Measurements from ENCODE around the gene OR52B2.

Gene OR52B2

DNA sequence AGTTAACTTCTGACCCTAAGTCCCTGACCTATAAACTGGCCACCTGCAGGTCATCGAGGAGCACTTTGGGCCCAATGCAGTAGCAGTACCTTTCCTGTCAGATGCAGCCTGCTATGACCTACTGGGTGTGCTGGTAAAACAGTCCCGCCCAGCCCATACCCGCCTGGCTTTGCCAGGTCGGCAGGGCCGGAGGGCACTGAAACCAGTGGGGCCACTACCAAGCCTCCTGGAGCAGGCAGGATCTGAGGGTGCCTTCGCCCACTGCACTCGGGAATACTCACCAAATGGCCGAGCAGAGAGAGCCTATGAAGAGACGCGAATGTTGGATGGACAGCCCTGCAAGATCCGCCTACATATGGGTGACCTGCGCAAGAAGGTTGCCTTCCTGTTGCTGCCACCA lies 39.7 kb upstream of the OR52B2 start:
- Histone ChIP-seq H3F3A (ENCODE audit: control insufficient read depth, insufficient read depth) (no peaks in the 10 kb centered on the region), H3K9me3 (ENCODE audit: control insufficient read depth, insufficient read depth, low read length) (no peaks in the 10 kb centered on the region), H3K27ac (ENCODE audit: low read depth, low read length) (no peak overlapping the region), H3K4me2 (ENCODE audit: low read length) (no peak overlapping the region), H3K27me3 (ENCODE audit: control insufficient read depth, low read length) (no peaks in the 10 kb centered on the region), H3K4me3 (ENCODE audit: low read length) (no peak overlapping the region), H4K20me1 (ENCODE audit: control insufficient read depth, insufficient read depth, low read depth, low read length) (no peaks in the 10 kb centered on the region), H3K79me2 (ENCODE audit: control insufficient read depth, low read length) (no peaks in the 10 kb centered on the region), H3K9me2 (replicated peaks; ENCODE audit: control insufficient read depth, low read length) (no peaks in the 10 kb centered on the region), H3K36me3 (ENCODE audit: control insufficient read depth, low read length) (peaks cover 30% of the 10 kb centered on the region), H3K4me1 (ENCODE audit: control insufficient read depth, low read length) (no peaks in the 10 kb centered on the region)
- TF ChIP-seq, protein P1, sequence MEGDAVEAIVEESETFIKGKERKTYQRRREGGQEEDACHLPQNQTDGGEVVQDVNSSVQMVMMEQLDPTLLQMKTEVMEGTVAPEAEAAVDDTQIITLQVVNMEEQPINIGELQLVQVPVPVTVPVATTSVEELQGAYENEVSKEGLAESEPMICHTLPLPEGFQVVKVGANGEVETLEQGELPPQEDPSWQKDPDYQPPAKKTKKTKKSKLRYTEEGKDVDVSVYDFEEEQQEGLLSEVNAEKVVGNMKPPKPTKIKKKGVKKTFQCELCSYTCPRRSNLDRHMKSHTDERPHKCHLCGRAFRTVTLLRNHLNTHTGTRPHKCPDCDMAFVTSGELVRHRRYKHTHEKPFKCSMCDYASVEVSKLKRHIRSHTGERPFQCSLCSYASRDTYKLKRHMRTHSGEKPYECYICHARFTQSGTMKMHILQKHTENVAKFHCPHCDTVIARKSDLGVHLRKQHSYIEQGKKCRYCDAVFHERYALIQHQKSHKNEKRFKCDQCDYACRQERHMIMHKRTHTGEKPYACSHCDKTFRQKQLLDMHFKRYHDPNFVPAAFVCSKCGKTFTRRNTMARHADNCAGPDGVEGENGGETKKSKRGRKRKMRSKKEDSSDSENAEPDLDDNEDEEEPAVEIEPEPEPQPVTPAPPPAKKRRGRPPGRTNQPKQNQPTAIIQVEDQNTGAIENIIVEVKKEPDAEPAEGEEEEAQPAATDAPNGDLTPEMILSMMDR (IDR thresholded peaks at IDR 0.05; ENCODE audit: low read depth, low read length, poor library complexity, severe bottlenecking): no peak
- TF ChIP-seq EZH2phosphoT487 (IDR thresholded peaks at IDR 0.05; ENCODE audit: borderline replicate concordance, low read length): no peak

DNA sequence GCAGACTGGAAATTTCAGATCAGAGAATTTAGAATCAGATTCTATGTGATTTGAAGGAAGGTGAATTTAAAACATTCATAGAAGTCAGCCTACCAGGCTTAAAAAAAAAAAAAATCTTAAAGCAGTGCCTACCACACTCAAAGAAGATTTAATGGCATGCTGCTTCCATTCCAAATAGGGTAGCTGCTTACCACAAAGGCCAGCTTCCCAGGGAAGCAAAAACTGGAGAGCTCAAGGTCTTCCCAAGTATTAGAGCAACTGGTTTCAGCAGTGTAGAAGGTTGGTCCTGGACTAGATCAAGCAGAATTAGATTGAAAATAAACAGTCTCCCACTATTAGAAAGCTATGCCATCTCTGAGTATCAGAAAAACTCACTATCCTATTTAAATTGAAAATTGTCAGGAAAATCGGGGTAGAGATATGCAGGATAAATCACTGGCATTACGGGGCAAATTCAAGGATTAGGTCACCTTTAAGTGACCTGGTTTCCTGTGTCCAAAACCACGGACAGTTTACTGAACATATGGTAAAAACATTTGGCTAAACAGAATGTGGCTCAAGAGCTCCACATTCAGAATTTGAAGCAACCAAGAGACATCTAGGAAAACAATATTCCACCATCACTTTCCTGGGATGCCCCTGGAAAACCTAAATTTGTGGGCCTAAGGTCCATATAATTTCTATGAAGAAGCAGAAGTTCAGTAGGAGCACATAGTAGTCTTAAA lies 36.5 kb upstream of the OR52B2 start:
- Histone ChIP-seq H3F3A (ENCODE audit: control insufficient read depth, insufficient read depth) (no peaks in the 10 kb centered on the region), H3K4me3 (ENCODE audit: low read length) (no peak overlapping the region), H3K4me2 (ENCODE audit: low read length) (no peak overlapping the region), H3K36me3 (ENCODE audit: control insufficient read depth, low read length) (peaks cover 9% of the 10 kb centered on the region; the same call in 1 of the 2 replicates), H3K27me3 (ENCODE audit: control insufficient read depth, low read length) (no peaks in the 10 kb centered on the region), H3K27ac (ENCODE audit: low read depth, low read length) (no peak overlapping the region), H3K9me3 (ENCODE audit: control insufficient read depth, insufficient read depth, low read length) (no peaks in the 10 kb centered on the region), H3K9me2 (replicated peaks; ENCODE audit: control insufficient read depth, low read length) (no peaks in the 10 kb centered on the region), H4K20me1 (ENCODE audit: control insufficient read depth, insufficient read depth, low read depth, low read length) (no peaks in the 10 kb centered on the region), H3K79me2 (ENCODE audit: control insufficient read depth, low read length) (no peaks in the 10 kb centered on the region), H3K4me1 (ENCODE audit: control insufficient read depth, low read length) (no peaks in the 10 kb centered on the region)
- TF ChIP-seq, protein P1 (IDR thresholded peaks at IDR 0.05; ENCODE audit: low read depth, low read length, poor library complexity, severe bottlenecking): no peak
- TF ChIP-seq EZH2phosphoT487 (IDR thresholded peaks at IDR 0.05; ENCODE audit: borderline replicate concordance, low read length): no peak

DNA sequence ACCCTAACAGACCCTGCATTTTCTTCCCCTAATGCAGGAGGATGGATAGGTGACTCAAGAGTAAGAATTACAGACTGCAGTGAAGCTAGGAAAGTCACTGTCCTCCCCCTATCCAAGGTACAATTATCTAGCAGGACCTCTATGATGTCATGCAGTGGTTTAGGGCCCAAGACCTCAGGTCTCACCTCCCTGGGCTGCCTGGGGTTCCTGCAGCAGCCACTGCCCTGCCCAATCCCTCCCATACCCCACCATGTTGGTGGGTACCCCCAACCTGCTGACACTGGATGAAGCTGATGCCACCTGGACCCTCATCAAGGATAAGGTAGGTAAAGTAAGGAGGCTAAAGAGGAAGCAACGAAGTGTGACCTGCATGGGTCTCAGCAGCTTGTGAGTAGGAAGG lies 35.2 kb upstream of the OR52B2 start, which contains the start of gene C11orf42:
C11orf42 (plus strand) TSS at position 192 of the 400 bp plus-strand sequence; CDS start at position 251, 59 bp downstream.
- H3K4me1 ChIP-seq (ENCODE audit: control insufficient read depth, low read length): no peaks in the 10 kb centered on the region
- H3K27ac ChIP-seq (ENCODE audit: low read depth, low read length): no peak within 1 kb of the TSS
- H3K4me2 ChIP-seq (ENCODE audit: low read length): no peak within 1 kb of the TSS
- no peaks in the 10 kb centered on the region for H3K79me2 ChIP-seq (ENCODE audit: control insufficient read depth, low read length)
- no peaks in the 10 kb centered on the region for H3K9me2 ChIP-seq (replicated peaks; ENCODE audit: control insufficient read depth, low read length)
- H3K9me3 ChIP-seq (ENCODE audit: control insufficient read depth, insufficient read depth, low read length): no peaks in the 10 kb centered on the region
- no peaks in the 10 kb centered on the region for H3F3A ChIP-seq (ENCODE audit: control insufficient read depth, insufficient read depth)
- H3K27me3 ChIP-seq (ENCODE audit: control insufficient read depth, low read length): no peaks in the 10 kb centered on the region
- TF ChIP-seq, protein P1 (IDR thresholded peaks at IDR 0.05; ENCODE audit: low read depth, low read length, poor library complexity, severe bottlenecking): no peak
- no peak for TF ChIP-seq EZH2phosphoT487 (IDR thresholded peaks at IDR 0.05; ENCODE audit: borderline replicate concordance, low read length)
- no peak within 1 kb of the TSS for H3K4me3 ChIP-seq (ENCODE audit: low read length)
- H3K36me3 ChIP-seq (ENCODE audit: control insufficient read depth, low read length): peaks cover 3% of the 10 kb centered on the region; the same call in 1 of the 2 replicates
- H4K20me1 ChIP-seq (ENCODE audit: control insufficient read depth, insufficient read depth, low read depth, low read length): no peaks in the 10 kb centered on the region
